H9 (cell line): ENCODE data around the gene TRAPPC4. TPM values are rescaled to one million over a fixed set of nuclear protein-coding genes. Genes with fewer than 3 reads are reported as not detected.

Experiments
- DNase-seq: peaks from one replicate; pipeline ENCODE4 v3.0.0-alpha.2; 2017
- H2AFZ ChIP-seq: one replicate; pipeline ENCODE4 v1.6.1; 2013; ENCODE audit warnings: mild to moderate bottlenecking, low read length, control low read depth, moderate library complexity
- H2AK5ac ChIP-seq: 2 replicates; pipeline ENCODE4 v1.6.1; 2013; ENCODE audit warnings: low read length, control low read depth, mixed read lengths; ENCODE audit not compliant: insufficient read length
- H2BK120ac ChIP-seq: one replicate; pipeline ENCODE4 v1.6.1; 2013; ENCODE audit warnings: low read depth, mild to moderate bottlenecking, low read length, control low read depth, inconsistent platforms; ENCODE audit not compliant: poor library complexity, severe bottlenecking
- H2BK12ac ChIP-seq: 2 replicates; pipeline ENCODE4 v1.6.1; 2013; ENCODE audit warnings: low read length, control low read depth, mixed read lengths, low read depth; ENCODE audit not compliant: insufficient read length
- H2BK15ac ChIP-seq: 2 replicates; pipeline ENCODE4 v1.6.1; 2013; ENCODE audit warnings: low read depth, low read length, control low read depth
- H2BK20ac ChIP-seq: one replicate; pipeline ENCODE4 v1.6.1; 2013; ENCODE audit warnings: low read depth, mild to moderate bottlenecking, low read length, control low read depth, inconsistent platforms; ENCODE audit not compliant: poor library complexity, severe bottlenecking
- H2BK5ac ChIP-seq: 2 replicates; pipeline ENCODE4 v1.6.1; 2013; ENCODE audit warnings: low read length, control low read depth, mixed read lengths; ENCODE audit not compliant: insufficient read length
- H3K14ac ChIP-seq: 2 replicates; pipeline ENCODE4 v1.6.1; 2013; ENCODE audit warnings: low read length, control low read depth; ENCODE audit not compliant: insufficient read depth
- H3K18ac ChIP-seq: 2 replicates; pipeline ENCODE4 v1.6.1; 2013; ENCODE audit warnings: low read depth, mild to moderate bottlenecking, mixed read lengths, low read length, control low read depth; ENCODE audit not compliant: insufficient read length
- H3K23ac ChIP-seq: 2 replicates; pipeline ENCODE4 v1.6.1; 2013; ENCODE audit warnings: low read length, control low read depth, mixed read lengths, low read depth; ENCODE audit not compliant: insufficient read length
- H3K23me2 ChIP-seq: 2 replicates; pipeline ENCODE4 v1.6.1; 2013; ENCODE audit warnings: low read depth, mild to moderate bottlenecking, mixed read lengths, low read length, control low read depth; ENCODE audit not compliant: insufficient read length, poor library complexity, severe bottlenecking
- H3K27ac ChIP-seq: 2 replicates; pipeline ENCODE4 v1.5.1; 2013; ENCODE audit warnings: low read length, control low read depth, mixed read lengths, low read depth; ENCODE audit not compliant: insufficient read length
- H3K27me3 ChIP-seq: 2 replicates; pipeline ENCODE4 v1.6.1; 2013; ENCODE audit warnings: low read length, control low read depth, inconsistent platforms; ENCODE audit not compliant: insufficient read depth
- H3K4ac ChIP-seq: 2 replicates; pipeline ENCODE4 v1.6.1; 2013; ENCODE audit warnings: low read depth, mild to moderate bottlenecking, control low read depth, inconsistent platforms, low read length, moderate library complexity
- H3K4me1 ChIP-seq: 2 replicates; pipeline ENCODE4 v1.6.1; 2013; ENCODE audit warnings: low read length, control low read depth, inconsistent platforms; ENCODE audit not compliant: insufficient read depth
- H3K4me2 ChIP-seq: 2 replicates; pipeline ENCODE4 v1.6.1; 2013; ENCODE audit warnings: low read length, control low read depth, mixed read lengths; ENCODE audit not compliant: insufficient read length, insufficient read depth
- H3K56ac ChIP-seq: 2 replicates; pipeline ENCODE4 v1.6.1; 2013; ENCODE audit warnings: low read depth, mild to moderate bottlenecking, mixed read lengths, low read length, control low read depth; ENCODE audit not compliant: insufficient read length
- H3K79me1 ChIP-seq: 2 replicates; pipeline ENCODE4 v1.6.1; 2013; ENCODE audit warnings: low read depth, mild to moderate bottlenecking, moderate library complexity, low read length, control low read depth, inconsistent platforms; ENCODE audit not compliant: insufficient read depth, poor library complexity, severe bottlenecking
- H3K79me2 ChIP-seq: 2 replicates; pipeline ENCODE4 v1.6.1; 2013; ENCODE audit warnings: low read length, control low read depth, inconsistent platforms; ENCODE audit not compliant: insufficient read depth
- H3K9ac ChIP-seq: 2 replicates; pipeline ENCODE4 v1.6.1; 2013; ENCODE audit warnings: low read length, control low read depth, mixed read lengths; ENCODE audit not compliant: insufficient read length; ENCODE audit errors: extremely low read depth
- H3K9me3 ChIP-seq: one replicate; pipeline ENCODE4 v1.6.1; 2013; ENCODE audit warnings: low read depth, low read length, inconsistent platforms; ENCODE audit not compliant: control insufficient read depth
- H3T11ph ChIP-seq: one replicate; pipeline ENCODE4 v1.6.1; 2013; ENCODE audit warnings: mild to moderate bottlenecking, low read length, control low read depth, inconsistent platforms
- H4K20me1 ChIP-seq: one replicate; pipeline ENCODE4 v1.6.1; 2013; ENCODE audit not compliant: control insufficient read depth, insufficient read length, insufficient read depth
- H4K5ac ChIP-seq: 2 replicates; pipeline ENCODE4 v1.6.1; 2013; ENCODE audit warnings: low read depth, mild to moderate bottlenecking, mixed read lengths, low read length, control low read depth; ENCODE audit not compliant: insufficient read length
- H4K8ac ChIP-seq: replicated peaks from 2 replicates; pipeline ENCODE4 v1.6.1; 2013; ENCODE audit warnings: low read length, control low read depth, mixed read lengths, low read depth; ENCODE audit not compliant: insufficient read length
- H4K91ac ChIP-seq: 2 replicates; pipeline ENCODE4 v1.6.1; 2013; ENCODE audit warnings: low read depth, mild to moderate bottlenecking, moderate library complexity, mixed read lengths, low read length, control low read depth; ENCODE audit not compliant: insufficient read length
- H3K27ac Mint-ChIP-seq, 3 experiments: 2 replicates in 2 of 3; 3 replicates in 1 of 3; pipeline ENCODE4 v1.8.0; 2020 to 2021; ENCODE audit warnings: mixed read lengths in 3 of 3, mild to moderate bottlenecking in 1 of 3, moderate library complexity in 1 of 3
- H3K27me3 Mint-ChIP-seq: 2 replicates; pipeline ENCODE4 v1.8.0; 2021; ENCODE audit warnings: low read depth, mild to moderate bottlenecking, moderate library complexity, mixed read lengths
- H3K36me3 Mint-ChIP-seq, 3 experiments: 2 replicates in 2 of 3; 3 replicates in 1 of 3; pipeline ENCODE4 v1.8.0; 2020 to 2021; ENCODE audit warnings: low read depth in 3 of 3, mixed read lengths in 3 of 3; ENCODE audit not compliant: insufficient read depth in 1 of 3
- H3K4me1 Mint-ChIP-seq, 2 experiments: 2 replicates each; pipeline ENCODE4 v1.8.0; 2020; ENCODE audit warnings: mixed read lengths in 2 of 2
- H3K4me3 Mint-ChIP-seq, 2 experiments: 2 replicates in 1 of 2; 3 replicates in 1 of 2; pipeline ENCODE4 v1.8.0; 2020 to 2021; ENCODE audit warnings: mild to moderate bottlenecking in 2 of 2, mixed read lengths in 2 of 2, moderate library complexity in 1 of 2
- H3K9me3 Mint-ChIP-seq, 2 experiments: 2 replicates in 1 of 2; 3 replicates in 1 of 2; pipeline ENCODE4 v1.8.0; 2020; ENCODE audit warnings: mild to moderate bottlenecking in 2 of 2, mixed read lengths in 2 of 2, moderate library complexity in 1 of 2
- total RNA-seq: library from RNA; stranded (reverse); gene quantifications from 2 replicates; pipeline ENCODE4 v1.2.1, GENCODE V29; 2021
- TF ChIP-seq, protein P1 (sequence below): fragments of 200-600 bp; sonication (generic); conservative IDR thresholded peaks from 3 replicates; pipeline ENCODE4 v1.8.0; 2021; ENCODE audit warnings: antibody characterized with exemption, mild to moderate bottlenecking

Gene TRAPPC4
- total RNA-seq, 1 experiment from 2014 or later = 82.8 TPM

- Histone ChIP-seq H3K4me2 (no peak overlapping the region), H3K79me1 (no peaks in the 10 kb centered on the region), H4K91ac (no peak overlapping the region), H2BK15ac (no peak overlapping the region), H3T11ph (no peak overlapping the region), H3K23ac (no peak overlapping the region), H4K8ac (no peak overlapping the region), H3K27ac (no peak overlapping the region), H2BK12ac (no peak overlapping the region), H3K14ac (no peak overlapping the region), H3K56ac (no peak overlapping the region), H2AFZ (no peak overlapping the region), H3K4ac (no peak overlapping the region), H3K9ac (no peak overlapping the region), H4K5ac (no peak overlapping the region), H3K23me2 (peaks cover 3% of the 10 kb centered on the region), H2BK20ac (no peak overlapping the region), H4K20me1 (no peaks in the 10 kb centered on the region), H2BK120ac (no peak overlapping the region), H3K79me2 (peaks cover 4% of the 10 kb centered on the region; the same call in 1 of the 2 replicates), H3K27me3 (no peaks in the 10 kb centered on the region), H3K18ac (no peak overlapping the region), H2AK5ac (no peak overlapping the region), H2BK5ac (no peak overlapping the region), H3K9me3 (no peaks in the 10 kb centered on the region), H3K4me1 (peaks cover 4% of the 10 kb centered on the region; the same call in 1 of the 2 replicates)
- no peak for DNase-seq
- TF ChIP-seq, protein P1, sequence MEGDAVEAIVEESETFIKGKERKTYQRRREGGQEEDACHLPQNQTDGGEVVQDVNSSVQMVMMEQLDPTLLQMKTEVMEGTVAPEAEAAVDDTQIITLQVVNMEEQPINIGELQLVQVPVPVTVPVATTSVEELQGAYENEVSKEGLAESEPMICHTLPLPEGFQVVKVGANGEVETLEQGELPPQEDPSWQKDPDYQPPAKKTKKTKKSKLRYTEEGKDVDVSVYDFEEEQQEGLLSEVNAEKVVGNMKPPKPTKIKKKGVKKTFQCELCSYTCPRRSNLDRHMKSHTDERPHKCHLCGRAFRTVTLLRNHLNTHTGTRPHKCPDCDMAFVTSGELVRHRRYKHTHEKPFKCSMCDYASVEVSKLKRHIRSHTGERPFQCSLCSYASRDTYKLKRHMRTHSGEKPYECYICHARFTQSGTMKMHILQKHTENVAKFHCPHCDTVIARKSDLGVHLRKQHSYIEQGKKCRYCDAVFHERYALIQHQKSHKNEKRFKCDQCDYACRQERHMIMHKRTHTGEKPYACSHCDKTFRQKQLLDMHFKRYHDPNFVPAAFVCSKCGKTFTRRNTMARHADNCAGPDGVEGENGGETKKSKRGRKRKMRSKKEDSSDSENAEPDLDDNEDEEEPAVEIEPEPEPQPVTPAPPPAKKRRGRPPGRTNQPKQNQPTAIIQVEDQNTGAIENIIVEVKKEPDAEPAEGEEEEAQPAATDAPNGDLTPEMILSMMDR = no peak
- Mint-ChIP-seq H3K27ac (peak overlapping the region in 1 of 3 experiments; percentile 44; a peak in 1 of 7 replicates), H3K36me3 (peaks cover 32 to 78% (median 76%) of the 10 kb centered on the region in 3 experiments; a peak in 6 of 7 replicates), H3K27me3 (no peaks in the 10 kb centered on the region), H3K4me3 (no peak overlapping the region), H3K9me3 (no peaks in the 10 kb centered on the region), H3K4me1 (peaks cover 18 to 23% of the 10 kb centered on the region in 2 experiments)
Observed at GRCh38 chr11:119023741-119024140, 5.2 kb downstream of the TRAPPC4 start.
